Karpas-422 (cell line): ENCODE data around the gene DSCAML1. TPM values are rescaled to one million over a fixed set of nuclear protein-coding genes. Genes with fewer than 3 reads are reported as not detected.
A peak's percentile ranks its signal among the peaks of the same experiment; 100 is the strongest.

Experiments
- DNase-seq: peaks from one replicate; pipeline ENCODE4 v3.0.0-alpha.2; 2015
- H2AFZ ChIP-seq: fragments of 200-600 bp; sonication (generic); 2 replicates; pipeline ENCODE4 v1.6.1; 2014; ENCODE audit warnings: antibody characterized with exemption, low read length, mixed read lengths
- H3K27ac ChIP-seq: fragments of 200-600 bp; sonication (generic); 2 replicates; pipeline ENCODE4 v1.5.1; 2014; ENCODE audit warnings: mild to moderate bottlenecking, low read length, moderate library complexity
- H3K27me3 ChIP-seq: fragments of 200-600 bp; sonication (generic); 2 replicates; pipeline ENCODE4 v1.6.1; 2014; ENCODE audit warnings: low read length, mixed read lengths
- H3K36me3 ChIP-seq: fragments of 200-600 bp; sonication (generic); 2 replicates; pipeline ENCODE4 v1.6.1; 2014; ENCODE audit warnings: low read length, mixed read lengths; ENCODE audit not compliant: insufficient read depth
- H3K4me1 ChIP-seq: fragments of 200-600 bp; sonication (generic); 2 replicates; pipeline ENCODE4 v1.6.1; 2014; ENCODE audit warnings: mild to moderate bottlenecking, low read length, mixed read lengths
- H3K4me2 ChIP-seq: fragments of 200-600 bp; sonication (generic); 2 replicates; pipeline ENCODE4 v1.6.1; 2014; ENCODE audit warnings: low read length, low read depth, mild to moderate bottlenecking; ENCODE audit not compliant: poor library complexity, severe bottlenecking
- H3K4me3 ChIP-seq: fragments of 200-600 bp; sonication (generic); 2 replicates; pipeline ENCODE4 v1.5.1; 2014; ENCODE audit warnings: mild to moderate bottlenecking, antibody characterized with exemption, low read length, mixed read lengths
- H3K79me2 ChIP-seq: fragments of 200-600 bp; sonication (generic); 2 replicates; pipeline ENCODE4 v1.6.1; 2014; ENCODE audit warnings: mild to moderate bottlenecking, low read length, mixed read lengths
- H3K9ac ChIP-seq: fragments of 200-600 bp; sonication (generic); 2 replicates; pipeline ENCODE4 v1.6.0; 2014; ENCODE audit warnings: low read length
- H3K9me2 ChIP-seq: fragments of 200-600 bp; sonication (generic), shearing (Covaris generic); replicated peaks from 2 replicates; pipeline ENCODE4 v1.6.0; 2014; ENCODE audit warnings: mild to moderate bottlenecking, low read length, moderate library complexity; ENCODE audit not compliant: insufficient read depth
- H3K9me3 ChIP-seq: fragments of 300-700, 200-600 bp; sonication (generic); 2 replicates; pipeline ENCODE4 v1.6.1; 2014; ENCODE audit warnings: low read length, mixed read lengths
- H4K20me1 ChIP-seq: fragments of 200-600 bp; sonication (generic); 2 replicates; pipeline ENCODE4 v1.6.1; 2014; ENCODE audit warnings: mild to moderate bottlenecking, antibody characterized with exemption, low read length, low read depth; ENCODE audit not compliant: insufficient read depth
- total RNA-seq: library from RNA; depleted of rRNA; stranded (reverse); fragments of >200 nt; shearing (Covaris generic); gene quantifications from 2 replicates; pipeline ENCODE4 v1.2.3, GENCODE V29; 2014; ENCODE audit warnings: low replicate concordance

DSCAML1 gene
- total RNA-seq, 1 experiment from 2014 or later, result not detected

GRCh38 chr11:117610045-117610444 lies 187.0 kb downstream of the DSCAML1 start:
- Histone ChIP-seq H3K9me3 (no peaks in the 10 kb centered on the region), H3K4me2 (no peak overlapping the region), H2AFZ (no peak overlapping the region), H3K79me2 (no peaks in the 10 kb centered on the region), H3K4me3 (no peak overlapping the region), H4K20me1 (no peaks in the 10 kb centered on the region), H3K36me3 (no peaks in the 10 kb centered on the region), H3K9me2 (no peaks in the 10 kb centered on the region), H3K4me1 (peaks cover 10% of the 10 kb centered on the region), H3K27me3 (no peaks in the 10 kb centered on the region), H3K27ac (no peak overlapping the region), H3K9ac (no peak overlapping the region)
- no peak for DNase-seq

GRCh38 chr11:117607449-117607848 lies 189.6 kb downstream of the DSCAML1 start:
- no peak overlapping the region for H3K4me2 ChIP-seq
- H3K27me3 ChIP-seq, result no peaks in the 10 kb centered on the region
- DNase-seq, result no peak

GRCh38 chr11:117606790-117607189 lies 190.2 kb downstream of the DSCAML1 start:
- H3K4me1 ChIP-seq, result peaks cover 10% of the 10 kb centered on the region
- H4K20me1 ChIP-seq, result no peaks in the 10 kb centered on the region
- no peak overlapping the region for H3K4me3 ChIP-seq
- no peaks in the 10 kb centered on the region for H3K79me2 ChIP-seq
- H3K4me2 ChIP-seq, result no peak overlapping the region
- no peak overlapping the region for H3K9ac ChIP-seq
- peak; percentile 57 for DNase-seq
- no peaks in the 10 kb centered on the region for H3K9me3 ChIP-seq
- H3K27ac ChIP-seq, result no peak overlapping the region
- no peaks in the 10 kb centered on the region for H3K9me2 ChIP-seq
- H3K36me3 ChIP-seq, result no peaks in the 10 kb centered on the region
- no peaks in the 10 kb centered on the region for H3K27me3 ChIP-seq
- no peak overlapping the region for H2AFZ ChIP-seq

More at GRCh38 chr11:117607449-117607848, 189.6 kb downstream of the DSCAML1 start:
- H3K9me2 ChIP-seq, result no peaks in the 10 kb centered on the region
- no peak overlapping the region for H3K9ac ChIP-seq
- no peak overlapping the region for H3K27ac ChIP-seq
- no peaks in the 10 kb centered on the region for H3K79me2 ChIP-seq
- no peaks in the 10 kb centered on the region for H3K36me3 ChIP-seq
- H3K4me3 ChIP-seq, result no peak overlapping the region
- no peak overlapping the region for H2AFZ ChIP-seq
- no peaks in the 10 kb centered on the region for H4K20me1 ChIP-seq
- H3K4me1 ChIP-seq, result peaks cover 10% of the 10 kb centered on the region
- no peaks in the 10 kb centered on the region for H3K9me3 ChIP-seq

- no peak overlapping the region for H3K9ac ChIP-seq
- H2AFZ ChIP-seq, result no peak overlapping the region
- no peaks in the 10 kb centered on the region for H3K27me3 ChIP-seq
- DNase-seq, result no peak
- H4K20me1 ChIP-seq, result no peaks in the 10 kb centered on the region
- H3K4me1 ChIP-seq, result peaks cover 10% of the 10 kb centered on the region
- no peaks in the 10 kb centered on the region for H3K36me3 ChIP-seq
- no peaks in the 10 kb centered on the region for H3K79me2 ChIP-seq
- H3K9me2 ChIP-seq, result no peaks in the 10 kb centered on the region
- H3K9me3 ChIP-seq, result no peaks in the 10 kb centered on the region
- no peak overlapping the region for H3K27ac ChIP-seq
- H3K4me2 ChIP-seq, result no peak overlapping the region
- H3K4me3 ChIP-seq, result no peak overlapping the region
These were observed 190.8 kb downstream of the DSCAML1 start for GRCh38 chr11:117606211-117606610.

- Histone ChIP-seq H3K9ac (no peak overlapping the region), H3K4me2 (no peak overlapping the region), H3K36me3 (no peaks in the 10 kb centered on the region), H3K4me3 (no peak overlapping the region), H3K27me3 (no peaks in the 10 kb centered on the region), H3K4me1 (peaks cover 14% of the 10 kb centered on the region), H3K79me2 (no peaks in the 10 kb centered on the region), H3K9me2 (no peaks in the 10 kb centered on the region), H3K27ac (no peak overlapping the region), H3K9me3 (no peaks in the 10 kb centered on the region), H2AFZ (no peak overlapping the region), H4K20me1 (no peaks in the 10 kb centered on the region)
- DNase-seq, result no peak
These were observed 191.7 kb downstream of the DSCAML1 start for GRCh38 chr11:117605331-117605730.

GRCh38 chr11:117604336-117604995 lies 192.6 kb downstream of the DSCAML1 start:
- H3K79me2 ChIP-seq, result no peaks in the 10 kb centered on the region

GRCh38 chr11:117603932-117604331 lies 193.1 kb downstream of the DSCAML1 start:
- Histone ChIP-seq H3K79me2 (no peaks in the 10 kb centered on the region), H3K9ac (no peak overlapping the region), H3K9me3 (no peaks in the 10 kb centered on the region), H3K9me2 (no peaks in the 10 kb centered on the region), H2AFZ (no peak overlapping the region), H3K36me3 (no peaks in the 10 kb centered on the region), H3K4me3 (no peak overlapping the region), H4K20me1 (no peaks in the 10 kb centered on the region), H3K27me3 (no peaks in the 10 kb centered on the region), H3K4me2 (no peak overlapping the region), H3K4me1 (peaks cover 14% of the 10 kb centered on the region), H3K27ac (no peak overlapping the region)
- no peak for DNase-seq

More at GRCh38 chr11:117604336-117604995, 192.6 kb downstream of the DSCAML1 start:
- DNase-seq, result no peak
- no peak overlapping the region for H3K4me3 ChIP-seq
- H3K4me2 ChIP-seq, result no peak overlapping the region
- no peak overlapping the region for H3K27ac ChIP-seq
- H3K9ac ChIP-seq, result no peak overlapping the region
- peaks cover 14% of the 10 kb centered on the region for H3K4me1 ChIP-seq
- no peaks in the 10 kb centered on the region for H3K36me3 ChIP-seq
- H2AFZ ChIP-seq, result no peak overlapping the region
- no peaks in the 10 kb centered on the region for H3K9me3 ChIP-seq
- H3K27me3 ChIP-seq, result no peaks in the 10 kb centered on the region
- H3K9me2 ChIP-seq, result no peaks in the 10 kb centered on the region
- no peaks in the 10 kb centered on the region for H4K20me1 ChIP-seq

GRCh38 chr11:117601006-117601708 lies 195.9 kb downstream of the DSCAML1 start:
- no peaks in the 10 kb centered on the region for H4K20me1 ChIP-seq
- H3K27ac ChIP-seq, result no peak overlapping the region
- no peak for DNase-seq

More at GRCh38 chr11:117601006-117601708, 195.9 kb downstream of the DSCAML1 start:
- no peak overlapping the region for H3K4me2 ChIP-seq
- no peaks in the 10 kb centered on the region for H3K79me2 ChIP-seq
- no peak overlapping the region for H3K9ac ChIP-seq
- H3K27me3 ChIP-seq, result no peaks in the 10 kb centered on the region
- H2AFZ ChIP-seq, result no peak overlapping the region
- H3K36me3 ChIP-seq, result no peaks in the 10 kb centered on the region
- no peaks in the 10 kb centered on the region for H3K9me3 ChIP-seq
- 0 out of 2 replicates have a peak, but pooled peaks cover 5% of the 10 kb centered on the region for H3K4me1 ChIP-seq
- no peak overlapping the region for H3K4me3 ChIP-seq
- no peaks in the 10 kb centered on the region for H3K9me2 ChIP-seq
